Muscle layer of duodenum (tissue), 2 donors: ENCODE results near the gene PKNOX2.

Experiments used
- H3K27ac ChIP-seq: one replicate; pipeline ENCODE4 v1.7.0; 2013; ENCODE audit warnings: mild to moderate bottlenecking, low read length
- H3K27me3 ChIP-seq: one replicate; pipeline ENCODE4 v1.7.0; 2013; ENCODE audit warnings: low read depth, mild to moderate bottlenecking, control low read depth, low read length
- H3K36me3 ChIP-seq, 2 donors: one replicate each; pipeline ENCODE4 v1.7.0; 2013; ENCODE audit warnings: low read length in 2 of 2, control low read depth in 1 of 2, mild to moderate bottlenecking in 1 of 2; ENCODE audit not compliant: insufficient read depth in 2 of 2, control insufficient read depth in 1 of 2
- H3K4me1 ChIP-seq, 2 donors: one replicate each; pipeline ENCODE4 v1.7.0; 2013; ENCODE audit warnings: low read length in 2 of 2, mild to moderate bottlenecking in 2 of 2, control low read depth in 1 of 2, moderate library complexity in 1 of 2; ENCODE audit not compliant: insufficient read depth in 2 of 2, control insufficient read depth in 1 of 2
- H3K4me3 ChIP-seq, 2 donors: one replicate each; pipeline ENCODE4 v1.7.0; 2013; ENCODE audit warnings: low read length in 2 of 2, low read depth in 1 of 2, mild to moderate bottlenecking in 1 of 2
- H3K9me3 ChIP-seq, 2 donors: one replicate each; pipeline ENCODE4 v1.7.0; 2013; ENCODE audit warnings: low read length in 2 of 2, control low read depth in 1 of 2, mild to moderate bottlenecking in 1 of 2; ENCODE audit not compliant: control insufficient read depth in 1 of 2
- donor health status: healthy.

The PKNOX2 gene

GRCh38 chr11:125327518-125328224 is 163.1 kb downstream of the PKNOX2 start:
- no peaks in the 10 kb centered on the region for H3K4me1 ChIP-seq
- no peak overlapping the region for H3K27ac ChIP-seq
- no peak overlapping the region for H3K4me3 ChIP-seq
- H3K27me3 ChIP-seq = no peaks in the 10 kb centered on the region
- no peaks in the 10 kb centered on the region for H3K9me3 ChIP-seq
- H3K36me3 ChIP-seq = no peaks in the 10 kb centered on the region

GRCh38 chr11:125328225-125328580 is 163.7 kb downstream of the PKNOX2 start:
- H3K9me3 ChIP-seq = no peaks in the 10 kb centered on the region
- no peaks in the 10 kb centered on the region for H3K4me1 ChIP-seq
- no peaks in the 10 kb centered on the region for H3K36me3 ChIP-seq
- no peak overlapping the region for H3K4me3 ChIP-seq
- H3K27me3 ChIP-seq = no peaks in the 10 kb centered on the region
- no peak overlapping the region for H3K27ac ChIP-seq

GRCh38 chr11:125329786-125330185 is 165.2 kb downstream of the PKNOX2 start:
- Histone ChIP-seq H3K27ac (no peak overlapping the region), H3K4me3 (no peak overlapping the region), H3K27me3 (no peaks in the 10 kb centered on the region), H3K4me1 (peaks cover 2 to 4% of the 10 kb centered on the region in 2 donors), H3K36me3 (no peaks in the 10 kb centered on the region), H3K9me3 (no peaks in the 10 kb centered on the region)

- no peaks in the 10 kb centered on the region for H3K27me3 ChIP-seq
- H3K4me1 ChIP-seq = peaks cover 5 to 10% of the 10 kb centered on the region in 2 donors
- no peaks in the 10 kb centered on the region for H3K9me3 ChIP-seq
- H3K4me3 ChIP-seq = no peak overlapping the region
- H3K36me3 ChIP-seq = no peaks in the 10 kb centered on the region
- no peak overlapping the region for H3K27ac ChIP-seq
These were observed 166.1 kb downstream of the PKNOX2 start for GRCh38 chr11:125330462-125331325.

GRCh38 chr11:125331357-125332035 is 166.9 kb downstream of the PKNOX2 start:
- Histone ChIP-seq H3K9me3 (no peaks in the 10 kb centered on the region), H3K27me3 (no peaks in the 10 kb centered on the region), H3K36me3 (no peaks in the 10 kb centered on the region), H3K4me3 (no peak overlapping the region), H3K4me1 (peaks cover 5 to 10% of the 10 kb centered on the region in 2 donors), H3K27ac (no peak overlapping the region)

GRCh38 chr11:125332821-125333220 is 168.3 kb downstream of the PKNOX2 start:
- Histone ChIP-seq H3K27ac (no peak overlapping the region), H3K36me3 (no peaks in the 10 kb centered on the region), H3K9me3 (no peaks in the 10 kb centered on the region), H3K4me1 (peaks cover 5 to 12% of the 10 kb centered on the region in 2 donors), H3K27me3 (no peaks in the 10 kb centered on the region), H3K4me3 (no peak overlapping the region)

GRCh38 chr11:125333354-125334073 is 169.0 kb downstream of the PKNOX2 start:
- Histone ChIP-seq H3K36me3 (no peaks in the 10 kb centered on the region), H3K4me1 (peaks cover 5 to 19% of the 10 kb centered on the region in 2 donors), H3K27me3 (no peaks in the 10 kb centered on the region), H3K9me3 (no peaks in the 10 kb centered on the region), H3K27ac (no peak overlapping the region), H3K4me3 (no peak overlapping the region)

- Histone ChIP-seq H3K9me3 (no peaks in the 10 kb centered on the region), H3K27me3 (no peaks in the 10 kb centered on the region), H3K36me3 (no peaks in the 10 kb centered on the region), H3K4me1 (peaks cover 5 to 20% of the 10 kb centered on the region in 2 donors), H3K27ac (no peak overlapping the region), H3K4me3 (no peak overlapping the region)
These were observed 170.6 kb downstream of the PKNOX2 start for GRCh38 chr11:125335106-125335505.

GRCh38 chr11:125337836-125338834 is 173.6 kb downstream of the PKNOX2 start:
- Histone ChIP-seq H3K36me3 (no peaks in the 10 kb centered on the region), H3K27ac (peak overlapping the region; percentile 59), H3K4me3 (no peak overlapping the region), H3K9me3 (no peaks in the 10 kb centered on the region), H3K27me3 (no peaks in the 10 kb centered on the region), H3K4me1 (peaks cover 5 to 20% of the 10 kb centered on the region in 2 donors)
